HG03139 (cell line): ENCODE results near the gene ESPN.

Source experiments
- ATAC-seq: cut with Tn5 transposase; IDR thresholded peaks from one replicate; pipeline ENCODE4 v1.9.1; 2021; ENCODE audit not compliant: unreplicated experiment

ESPN gene

GRCh38 chr1:6508816-6509189 lies 84.2 kb downstream of the ESPN start:
- ATAC-seq, result no peak

GRCh38 chr1:6509220-6509918 lies 84.8 kb downstream of the ESPN start:
- no peak for ATAC-seq

GRCh38 chr1:6509919-6510291 lies 85.3 kb downstream of the ESPN start:
- no peak for ATAC-seq

- no peak for ATAC-seq
Observed at GRCh38 chr1:6510493-6510892, 85.9 kb downstream of the ESPN start.
